PFSK-1 (cell line): Measurements from ENCODE around the gene BTRC.

ENCODE experiments used
- FOXP2 ChIP-seq: optimal IDR thresholded peaks from 2 replicates; pipeline ENCODE3; 2011; ENCODE audit warnings: borderline replicate concordance, control low read depth, inconsistent platforms; ENCODE audit not compliant: insufficient read depth; ENCODE audit errors: extremely low read length, extremely low read depth
- POLR2AphosphoS5 ChIP-seq: IDR thresholded peaks from 2 replicates; pipeline ENCODE4 v1.6.1; 2012; ENCODE audit warnings: low read depth, mild to moderate bottlenecking, control low read depth, low read length, moderate library complexity
- SIN3A ChIP-seq: IDR thresholded peaks from 2 replicates; pipeline ENCODE4 v1.6.1; 2012; ENCODE audit warnings: mild to moderate bottlenecking, low read length, moderate library complexity, borderline replicate concordance; ENCODE audit not compliant: insufficient read depth
- TAF1 ChIP-seq: IDR thresholded peaks from 2 replicates; pipeline ENCODE4 v1.6.1; 2012; ENCODE audit warnings: low read length, control low read depth, borderline replicate concordance; ENCODE audit not compliant: insufficient read depth
- TF ChIP-seq, protein P1 (sequence below), 2 experiments: IDR thresholded peaks; 2 replicates each; pipeline versions ENCODE4 v1.6.1 to v1.8.0; 2011 to 2012; ENCODE audit warnings: low read depth in 2 of 2, low read length in 2 of 2, control low read depth in 1 of 2, inconsistent platforms in 1 of 2, mild to moderate bottlenecking in 1 of 2, moderate library complexity in 1 of 2; ENCODE audit not compliant: insufficient read depth in 1 of 2

BTRC gene

DNA sequence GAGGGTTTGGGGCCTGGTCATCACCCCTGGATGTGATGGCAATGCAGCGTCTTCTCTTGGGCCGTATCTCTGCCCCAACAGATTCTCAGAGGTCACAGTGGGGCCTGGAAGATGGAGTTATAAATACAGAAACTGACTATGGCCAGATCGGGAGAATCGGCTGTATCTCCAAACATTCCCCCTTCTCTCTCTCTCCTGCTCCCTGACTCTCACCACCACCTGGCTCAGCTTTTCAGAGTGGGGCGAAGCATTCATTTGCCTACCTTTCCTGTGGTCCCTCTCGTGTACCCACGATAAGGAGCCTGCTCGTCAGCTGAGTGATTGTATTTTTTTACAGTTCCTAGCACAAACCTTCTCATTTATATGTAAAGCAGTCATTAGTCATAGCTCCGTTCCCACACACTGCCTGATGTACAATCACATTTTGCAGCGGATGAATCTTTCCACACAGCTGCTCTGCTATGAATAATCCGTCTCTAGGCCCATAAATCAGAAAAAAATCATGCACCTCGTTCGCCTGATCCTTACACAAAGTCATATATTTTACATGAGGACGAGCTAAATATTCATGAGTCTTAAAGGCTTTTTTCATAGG is 23.2 kb upstream of the BTRC start:
- TF ChIP-seq FOXP2 (no peak), TAF1 (no peak), SIN3A (no peak), POLR2AphosphoS5 (no peak)
- TF ChIP-seq, protein P1, sequence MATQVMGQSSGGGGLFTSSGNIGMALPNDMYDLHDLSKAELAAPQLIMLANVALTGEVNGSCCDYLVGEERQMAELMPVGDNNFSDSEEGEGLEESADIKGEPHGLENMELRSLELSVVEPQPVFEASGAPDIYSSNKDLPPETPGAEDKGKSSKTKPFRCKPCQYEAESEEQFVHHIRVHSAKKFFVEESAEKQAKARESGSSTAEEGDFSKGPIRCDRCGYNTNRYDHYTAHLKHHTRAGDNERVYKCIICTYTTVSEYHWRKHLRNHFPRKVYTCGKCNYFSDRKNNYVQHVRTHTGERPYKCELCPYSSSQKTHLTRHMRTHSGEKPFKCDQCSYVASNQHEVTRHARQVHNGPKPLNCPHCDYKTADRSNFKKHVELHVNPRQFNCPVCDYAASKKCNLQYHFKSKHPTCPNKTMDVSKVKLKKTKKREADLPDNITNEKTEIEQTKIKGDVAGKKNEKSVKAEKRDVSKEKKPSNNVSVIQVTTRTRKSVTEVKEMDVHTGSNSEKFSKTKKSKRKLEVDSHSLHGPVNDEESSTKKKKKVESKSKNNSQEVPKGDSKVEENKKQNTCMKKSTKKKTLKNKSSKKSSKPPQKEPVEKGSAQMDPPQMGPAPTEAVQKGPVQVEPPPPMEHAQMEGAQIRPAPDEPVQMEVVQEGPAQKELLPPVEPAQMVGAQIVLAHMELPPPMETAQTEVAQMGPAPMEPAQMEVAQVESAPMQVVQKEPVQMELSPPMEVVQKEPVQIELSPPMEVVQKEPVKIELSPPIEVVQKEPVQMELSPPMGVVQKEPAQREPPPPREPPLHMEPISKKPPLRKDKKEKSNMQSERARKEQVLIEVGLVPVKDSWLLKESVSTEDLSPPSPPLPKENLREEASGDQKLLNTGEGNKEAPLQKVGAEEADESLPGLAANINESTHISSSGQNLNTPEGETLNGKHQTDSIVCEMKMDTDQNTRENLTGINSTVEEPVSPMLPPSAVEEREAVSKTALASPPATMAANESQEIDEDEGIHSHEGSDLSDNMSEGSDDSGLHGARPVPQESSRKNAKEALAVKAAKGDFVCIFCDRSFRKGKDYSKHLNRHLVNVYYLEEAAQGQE (IDR thresholded peaks at IDR 0.05; ENCODE audit: insufficient read depth in 1 of 2, low read depth in 2 of 2, low read length in 2 of 2), result no peak

DNA sequence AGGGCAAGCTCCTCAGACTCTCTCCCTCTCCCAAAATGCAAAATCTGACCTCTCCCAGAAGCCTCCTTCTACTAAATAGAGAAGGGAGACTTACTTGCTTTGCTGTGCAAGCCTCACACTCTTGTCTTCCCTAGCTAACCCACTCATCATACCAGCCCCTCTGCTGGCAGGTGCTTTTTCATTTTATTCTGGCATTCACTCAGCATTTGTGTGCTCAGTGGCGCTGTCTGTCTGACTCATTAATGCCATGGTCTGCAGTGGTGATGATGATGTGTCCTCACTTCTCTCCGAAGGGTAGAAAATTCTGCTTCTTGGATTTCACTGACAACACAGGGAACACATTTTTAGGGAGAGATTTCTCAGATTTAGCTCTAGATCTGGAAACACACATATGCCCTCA is 22.0 kb upstream of the BTRC start:
- TF ChIP-seq SIN3A (no peak), TAF1 (no peak)

DNA sequence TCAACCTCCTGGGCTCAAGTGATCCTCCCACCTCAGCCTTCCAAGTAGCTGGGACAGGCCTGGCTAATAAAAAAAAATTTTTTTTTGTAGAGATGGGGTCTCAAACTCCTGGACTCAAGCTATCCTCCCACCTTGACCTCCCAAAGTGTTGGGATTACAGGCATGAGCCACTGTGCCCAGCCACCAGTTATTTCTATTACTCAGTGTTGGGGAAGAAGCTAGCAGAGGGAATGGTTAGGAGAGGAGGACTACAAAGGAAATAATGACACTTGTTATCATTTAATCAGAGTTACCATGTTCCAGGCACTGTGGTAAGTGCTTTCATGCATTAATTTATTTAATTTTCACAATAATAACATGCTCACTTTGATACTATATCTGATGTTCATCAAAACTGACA is 17.6 kb upstream of the BTRC start:
- TF ChIP-seq FOXP2 (no peak), POLR2AphosphoS5 (no peak), TAF1 (no peak)

DNA sequence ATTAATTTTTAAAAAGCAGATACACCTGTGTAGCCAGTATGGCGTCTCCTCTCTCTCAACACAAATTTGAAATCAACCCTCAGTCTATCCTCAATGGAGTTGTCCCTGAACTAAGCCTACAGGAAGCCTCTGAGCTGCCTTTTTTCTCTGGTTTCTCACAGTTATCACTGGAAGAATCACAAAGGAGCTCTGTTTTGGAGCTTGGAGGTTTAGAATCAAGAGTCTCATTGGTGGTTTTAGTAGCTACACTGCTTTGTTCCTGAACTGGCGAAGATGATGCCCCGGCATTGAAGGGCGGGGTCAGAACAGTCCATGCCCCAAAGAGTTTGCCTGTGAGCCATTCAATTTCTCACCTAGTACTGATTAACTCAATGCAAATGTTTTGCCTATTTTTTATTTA is 16.1 kb upstream of the BTRC start:
- TF ChIP-seq FOXP2 (no peak), POLR2AphosphoS5 (no peak), SIN3A (no peak), TAF1 (no peak)
- TF ChIP-seq, protein P1 (IDR thresholded peaks at IDR 0.05; ENCODE audit: insufficient read depth in 1 of 2, low read depth in 2 of 2, low read length in 2 of 2), result no peak

DNA sequence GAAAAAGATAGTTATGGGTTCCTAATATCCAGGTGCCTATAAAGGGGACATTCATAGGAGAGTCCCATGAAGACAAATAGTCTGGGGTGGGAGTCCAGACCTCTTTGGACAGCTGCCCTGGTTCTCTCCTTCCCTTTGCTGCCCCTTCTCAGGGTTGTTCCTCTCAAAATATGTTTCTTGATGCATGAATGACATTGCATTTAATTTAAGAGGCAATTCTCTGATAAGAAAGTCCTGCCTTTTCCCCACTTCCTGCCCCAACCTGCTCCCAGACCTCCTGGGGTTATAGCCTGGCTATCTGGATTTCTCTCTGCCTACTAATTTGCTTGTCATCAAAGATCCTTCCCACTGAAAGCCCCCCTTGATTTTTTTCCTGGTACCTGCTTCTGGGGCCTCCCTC is 12.5 kb upstream of the BTRC start:
- TF ChIP-seq SIN3A, result no peak
- no peak for TF ChIP-seq TAF1
- no peak for TF ChIP-seq POLR2AphosphoS5
- no peak for TF ChIP-seq FOXP2
- TF ChIP-seq, protein P1 (IDR thresholded peaks at IDR 0.05; ENCODE audit: insufficient read depth in 1 of 2, low read depth in 2 of 2, low read length in 2 of 2), result no peak

DNA sequence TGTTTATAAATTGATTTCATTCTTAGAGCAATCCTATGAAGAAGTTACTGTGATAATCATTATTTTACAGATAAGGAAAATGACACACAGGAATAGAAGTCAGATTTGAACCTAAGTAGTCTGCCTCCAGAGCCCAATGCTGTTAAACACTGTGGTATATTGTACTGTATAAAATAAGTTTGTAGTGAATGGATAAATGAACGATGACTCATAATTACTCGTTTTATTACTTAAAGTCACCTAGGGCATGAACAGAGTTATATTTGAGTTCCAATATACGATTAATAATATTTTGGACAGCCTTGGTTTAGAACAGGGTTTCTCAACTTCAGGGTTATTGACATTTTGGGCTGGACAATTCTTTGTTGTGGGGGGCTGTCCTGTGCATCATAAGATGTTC is 7.8 kb upstream of the BTRC start:
- TF ChIP-seq FOXP2 (no peak), POLR2AphosphoS5 (no peak), TAF1 (no peak), SIN3A (no peak)
- TF ChIP-seq, protein P1 (IDR thresholded peaks at IDR 0.05; ENCODE audit: insufficient read depth in 1 of 2, low read depth in 2 of 2, low read length in 2 of 2), result no peak
